GM19328 (cell line): ENCODE results near the gene MBOAT7.
A peak's percentile ranks its signal among the peaks of the same experiment; 100 is the strongest.

Experiments
- ATAC-seq: cut with Tn5 transposase; IDR thresholded peaks from one replicate; pipeline ENCODE4 v1.9.1; 2021; ENCODE audit warnings: mild to moderate bottlenecking, moderate library complexity; ENCODE audit not compliant: unreplicated experiment

Gene MBOAT7

DNA sequence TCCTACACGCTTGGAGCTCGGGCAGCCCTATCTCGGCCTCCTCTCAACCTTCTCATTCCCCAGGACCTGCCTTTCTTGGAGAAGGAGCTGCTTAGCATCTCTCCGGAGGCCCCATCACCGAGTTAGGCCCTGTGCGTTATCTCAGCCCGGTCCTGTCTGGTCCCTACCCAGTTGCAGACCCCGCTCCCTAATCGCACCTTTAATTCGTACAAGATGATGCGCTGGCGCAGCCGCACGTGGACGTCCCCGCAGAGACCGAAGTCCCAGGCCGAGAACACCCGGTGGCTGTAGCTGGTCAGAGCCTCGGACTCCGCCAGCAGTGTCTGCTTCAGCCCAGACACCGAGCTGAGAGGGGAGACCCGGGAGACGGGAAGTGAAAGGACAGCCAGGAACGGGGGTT is 24.2 kb downstream of the MBOAT7 start:
- ATAC-seq, result no peak

- no peak for ATAC-seq
Observed at GRCh38 chr19:54164369-54165068, 24.9 kb downstream of the MBOAT7 start.

- no peak for ATAC-seq
Observed at GRCh38 chr19:54162884-54163283, 26.5 kb downstream of the MBOAT7 start.

- ATAC-seq, result no peak
Observed at GRCh38 chr19:54162241-54162805, 27.1 kb downstream of the MBOAT7 start.

DNA sequence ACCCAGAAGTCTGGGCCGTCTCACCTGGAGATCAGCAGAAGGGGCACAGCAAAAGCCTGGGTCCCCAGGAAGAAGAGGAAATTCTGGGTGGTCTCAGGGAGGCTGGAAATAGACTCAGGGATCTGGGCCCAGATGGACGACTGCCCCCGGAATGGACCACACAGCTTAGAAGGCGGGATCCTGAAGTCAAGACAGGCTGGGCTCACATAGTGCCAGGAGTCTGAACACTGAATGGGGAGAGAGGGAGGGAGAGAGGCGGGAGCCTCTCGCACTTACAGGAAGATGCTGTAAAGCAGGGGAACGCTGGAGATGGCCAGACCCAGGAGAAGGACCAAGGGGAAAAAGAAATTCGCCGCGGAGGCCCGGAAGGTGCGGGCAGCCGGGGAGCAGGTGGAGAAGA is 28.5 kb downstream of the MBOAT7 start:
- no peak for ATAC-seq

DNA sequence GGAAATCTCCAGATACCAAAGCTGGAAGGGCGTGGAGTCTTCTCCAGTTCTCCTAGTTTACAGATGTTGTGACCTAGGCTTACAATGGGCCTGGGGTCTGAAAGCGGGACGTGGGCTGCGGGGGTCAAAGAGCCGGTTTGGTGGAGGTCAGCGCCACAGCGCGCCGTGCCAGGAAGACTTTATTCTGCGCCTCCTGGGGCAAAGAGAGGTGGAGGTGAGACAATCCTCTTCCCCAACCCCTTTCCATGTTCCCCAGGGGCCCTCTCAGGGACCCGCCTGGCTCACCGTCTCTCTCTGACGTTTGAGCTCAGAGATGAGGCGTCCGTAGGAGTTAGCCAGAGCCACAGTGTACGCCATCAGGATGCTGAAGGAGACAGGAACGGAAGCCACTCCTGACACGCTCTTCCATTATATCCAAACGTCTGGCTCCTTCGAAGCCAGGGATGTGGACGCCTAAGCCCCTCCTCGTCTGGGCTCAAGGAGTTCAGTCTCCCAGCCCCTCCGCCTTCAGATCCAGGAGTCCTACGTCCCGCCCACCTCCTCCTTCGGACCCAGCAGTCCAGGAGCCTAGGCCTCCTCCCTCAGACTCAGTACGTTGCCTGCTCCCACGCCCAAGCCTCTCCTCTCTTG is 29.1 kb downstream of the MBOAT7 start:
- ATAC-seq, result no peak

DNA sequence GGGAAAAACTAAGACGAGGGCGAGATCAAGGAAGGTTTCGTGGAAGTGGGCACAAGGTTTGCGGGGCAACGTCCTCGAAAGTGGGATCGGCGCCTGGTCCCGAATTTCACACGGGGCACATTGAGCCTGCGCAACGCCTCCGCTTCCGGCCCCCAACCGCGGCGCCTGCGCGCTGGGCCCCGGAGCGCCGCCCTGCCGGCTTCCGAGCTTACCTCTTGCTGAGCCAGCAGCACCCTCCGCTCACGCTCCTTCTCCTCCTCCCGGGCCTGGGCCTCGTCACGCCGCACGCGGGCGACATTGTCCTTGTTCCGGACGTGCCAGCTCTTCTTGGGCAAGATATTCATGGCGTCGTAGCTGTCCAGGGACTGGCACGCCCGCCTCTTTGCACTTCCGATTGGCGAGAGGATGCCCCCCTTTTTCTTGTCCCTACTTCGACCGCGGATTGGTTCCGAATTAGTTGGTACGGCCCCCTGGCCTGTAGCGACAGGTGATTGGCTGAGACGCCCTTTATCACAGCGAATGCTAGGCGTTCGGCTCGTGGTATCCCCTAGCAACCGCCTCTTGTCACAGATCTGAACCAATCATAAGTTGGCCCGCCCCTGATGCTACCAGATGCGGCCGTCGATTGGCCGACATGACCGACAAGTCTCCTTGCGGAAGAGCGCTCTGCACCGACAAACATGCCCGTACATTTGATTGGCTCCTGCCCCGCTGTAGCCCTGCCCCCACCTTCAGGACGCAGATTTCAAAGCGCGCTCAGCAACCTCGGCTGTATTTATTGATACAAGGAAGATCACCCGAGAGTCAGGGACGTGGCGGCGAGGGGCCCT is 29.8 kb downstream of the MBOAT7 start, which contains the start of gene LENG1:
TSS of gene LENG1 (minus strand) at position 370 of the 830 bp plus-strand sequence. CDS start at position 344, 26 bp downstream.
- peak; percentile 94 for ATAC-seq

DNA sequence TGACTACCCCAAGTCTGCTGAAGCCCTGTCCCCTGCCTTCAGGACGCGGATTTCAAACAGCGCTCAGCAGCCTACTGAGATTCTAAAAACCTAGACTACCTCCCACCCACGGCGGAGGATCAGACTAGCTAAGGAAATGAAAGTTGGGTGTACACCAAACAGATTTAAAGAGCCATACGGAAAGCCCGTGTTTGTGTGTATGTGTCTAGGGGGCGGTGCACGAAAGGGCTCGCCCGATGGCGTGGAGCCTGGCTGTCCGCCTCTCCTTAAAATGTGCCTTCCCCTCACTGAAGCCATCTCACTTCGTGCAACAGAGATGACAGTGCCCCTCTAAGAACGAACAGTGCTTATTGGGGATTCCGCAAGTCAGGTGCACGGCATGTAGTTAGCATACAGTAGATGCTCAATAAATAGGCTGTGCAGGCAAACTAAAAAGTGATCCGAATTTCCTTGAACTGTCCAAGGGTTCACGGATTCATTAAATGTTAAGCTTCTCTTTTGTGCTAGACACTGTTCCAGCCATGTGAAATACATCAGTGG is 30.5 kb downstream of the MBOAT7 start:
- no peak for ATAC-seq

GRCh38 chr19:54156953-54157352 is 32.4 kb downstream of the MBOAT7 start:
- no peak for ATAC-seq

- ATAC-seq, result no peak
Observed at GRCh38 chr19:54156490-54156889, 32.9 kb downstream of the MBOAT7 start.

- ATAC-seq, result no peak
Observed at GRCh38 chr19:54155694-54156093, 33.7 kb downstream of the MBOAT7 start.

GRCh38 chr19:54154603-54155345 is 34.6 kb downstream of the MBOAT7 start:
- no peak for ATAC-seq

DNA sequence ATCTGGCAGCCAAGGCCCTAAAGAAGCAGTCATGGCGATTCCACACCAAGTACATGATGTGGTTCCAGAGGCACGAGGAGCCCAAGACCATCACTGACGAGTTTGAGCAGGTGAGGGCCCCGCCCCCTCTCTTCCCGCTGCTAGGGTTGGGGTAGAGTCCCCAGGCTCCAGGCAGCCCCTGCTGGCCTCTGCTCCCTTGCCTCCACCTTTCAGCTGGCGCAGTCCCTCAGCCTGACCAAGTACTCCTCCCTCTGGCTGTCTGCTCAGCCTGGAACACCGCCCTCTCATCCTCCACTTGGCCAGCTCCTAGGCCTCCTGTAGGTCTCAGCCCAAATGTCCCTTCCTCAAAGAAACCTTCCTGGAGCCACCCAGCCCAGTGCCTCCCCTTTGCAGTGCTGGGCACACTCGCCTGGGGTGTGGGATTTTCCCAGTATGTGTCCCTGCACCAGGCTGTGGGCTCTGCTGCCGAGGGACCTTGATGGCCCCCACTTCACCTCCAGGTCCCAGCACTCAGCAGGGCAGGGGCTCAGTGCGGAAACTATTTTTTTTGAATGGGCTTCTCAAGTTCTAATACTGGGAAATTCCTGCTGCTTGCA is 35.6 kb downstream of the MBOAT7 start:
- ATAC-seq, result no peak

- ATAC-seq, result no peak
Observed at GRCh38 chr19:54152878-54153524, 36.4 kb downstream of the MBOAT7 start.

DNA sequence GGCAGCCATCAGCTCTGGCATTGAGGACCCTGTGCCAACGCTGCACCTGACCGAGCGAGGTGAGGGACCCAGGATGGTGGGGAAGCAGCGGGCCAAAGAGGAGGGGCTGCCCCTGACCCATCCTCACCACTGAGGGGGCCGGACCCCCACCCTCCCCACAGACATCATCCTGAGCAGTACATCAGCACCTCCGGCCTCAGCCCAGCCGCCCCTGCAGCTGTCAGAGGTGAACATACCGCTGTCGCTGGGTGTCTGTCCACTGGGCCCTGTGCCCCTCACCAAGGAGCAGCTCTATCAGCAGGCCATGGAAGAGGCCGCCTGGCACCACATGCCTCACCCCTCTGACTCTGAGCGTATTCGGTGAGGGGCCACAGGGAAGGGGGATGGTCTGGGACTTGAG is 37.1 kb downstream of the MBOAT7 start:
- no peak for ATAC-seq

- ATAC-seq, result no peak
Observed at GRCh38 chr19:54151362-54152035, 37.9 kb downstream of the MBOAT7 start.

DNA sequence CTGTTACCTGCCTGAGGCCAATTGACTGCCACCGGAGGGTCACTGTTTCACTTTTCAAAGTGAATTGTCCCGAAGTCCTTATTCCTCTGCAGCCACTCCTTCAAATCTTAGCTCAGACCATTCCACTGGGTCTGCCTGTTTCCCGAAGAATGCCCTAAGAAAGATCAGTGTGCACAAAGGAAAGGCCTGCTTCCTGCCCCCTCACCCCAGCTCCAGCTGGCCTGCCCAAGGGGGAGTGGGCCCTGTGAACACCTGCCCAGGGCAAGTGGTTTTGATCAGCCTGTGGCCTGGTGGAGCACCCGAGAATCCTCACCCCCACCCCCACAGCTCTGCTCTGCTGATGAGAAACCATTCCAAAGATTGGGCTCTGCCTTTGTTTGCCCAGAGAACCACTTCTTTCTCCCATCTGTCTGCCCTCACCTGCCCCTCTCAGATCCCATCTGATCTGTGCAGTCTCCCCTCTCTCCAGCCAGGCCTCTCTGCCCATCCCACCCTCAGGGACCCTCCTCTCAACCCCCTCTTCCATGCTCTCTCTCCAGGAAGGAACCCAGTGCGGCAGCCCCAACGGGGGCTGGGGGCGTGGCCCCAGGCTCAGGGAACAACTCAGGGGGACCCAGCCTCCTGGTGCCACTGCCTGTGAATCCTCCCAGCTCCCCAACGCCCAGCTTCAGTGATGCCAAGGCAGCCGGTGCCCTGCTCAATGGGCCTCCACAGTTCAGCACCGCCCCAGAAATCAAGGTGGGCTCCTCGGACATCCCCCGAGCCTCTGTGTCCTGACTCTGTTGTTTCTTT is 40.2 kb downstream of the MBOAT7 start:
- no peak for ATAC-seq

DNA sequence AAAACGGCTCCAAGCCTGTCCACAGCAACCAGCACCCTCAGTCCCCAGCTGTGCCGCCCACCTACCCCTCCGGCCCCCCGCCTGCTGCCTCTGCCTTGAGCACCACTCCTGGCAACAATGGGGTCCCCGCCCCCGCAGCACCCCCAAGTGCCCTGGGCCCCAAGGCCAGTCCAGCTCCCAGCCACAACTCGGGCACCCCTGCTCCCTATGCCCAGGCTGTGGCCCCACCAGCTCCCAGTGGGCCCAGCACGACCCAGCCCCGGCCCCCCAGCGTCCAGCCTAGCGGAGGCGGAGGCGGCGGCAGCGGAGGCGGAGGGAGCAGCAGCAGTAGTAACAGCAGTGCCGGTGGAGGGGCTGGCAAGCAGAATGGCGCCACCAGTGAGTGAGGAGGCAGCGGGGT is 41.2 kb downstream of the MBOAT7 start:
- ATAC-seq, result no peak
